K562 (cell line): Measurements from ENCODE around the gene SEC16A. TPM values are rescaled to one million over a fixed set of nuclear protein-coding genes. Genes with fewer than 3 reads are reported as not detected.
A peak's percentile ranks its signal among the peaks of the same experiment; 100 is the strongest.

Experiments used
- ATAC-seq: fragments of 200-7000 bp; cut with Tn5 transposase; 3 replicates; pipeline ENCODE4 v1.9.1; 2020; ENCODE audit warnings: moderate library complexity
- BruUV-seq: library from RNA; stranded (reverse); fragments of 400-500 nt; replicated peaks from 2 replicates; lab custom pipeline; 2021; lab: Mats Ljungman, UMichigan
- CTCF ChIA-PET: fragments of 300-600 bp; formaldehyde crosslinking; extraction: SDS; loops from one replicate; lab custom pipeline; 2021; ENCODE audit warnings: low intra/inter-chr PET ratio; lab: Yijun Ruan, JAX
- POLR2A ChIA-PET: fragments of 300-600, 350-650 bp; sonication (Branson Sonifier 250); formaldehyde crosslinking; extraction: SDS; loops from one replicate; lab custom pipeline; 2021; ENCODE audit warnings: antibody characterized with exemption, inconsistent platforms; lab: Yijun Ruan, JAX
- DNase-seq, 4 experiments: peaks; one replicate each; pipeline versions ENCODE4 v3.0.0 to v3.0.0-alpha.2; 2011 to 2018; ENCODE audit warnings: low spot score in 3 of 4, mixed read lengths in 3 of 4; ENCODE audit errors: extremely low read depth in 1 of 4
- FAIRE-seq: peaks from 2 replicates; lab custom pipeline; 2011; peaks lifted over from hg19 to GRCh38; lab: Jason Lieb, UNC
- H2AFZ ChIP-seq: 2 replicates; pipeline ENCODE4 v1.6.0; 2011; ENCODE audit warnings: low read depth, low read length, control low read depth, inconsistent platforms
- H3K27ac ChIP-seq: fragments of 200-600 bp; 3 replicates; pipeline ENCODE4 v1.8.0; 2011; ENCODE audit warnings: low read depth, mild to moderate bottlenecking, control low read depth, inconsistent platforms, low read length, moderate library complexity, mixed read lengths; ENCODE audit errors: extremely low read depth
- H3K27me3 ChIP-seq, 2 experiments: fragments of 300-600 bp in 1 of 2; 2 replicates in 1 of 2; 3 replicates in 1 of 2; pipeline versions ENCODE4 v1.6.0 to v1.8.0; 2011; ENCODE audit warnings: inconsistent platforms in 2 of 2, low read length in 2 of 2, mild to moderate bottlenecking in 1 of 2, mixed read lengths in 1 of 2, moderate library complexity in 1 of 2; ENCODE audit not compliant: control insufficient read depth in 2 of 2, insufficient read depth in 2 of 2
- H3K36me3 ChIP-seq: fragments of 300-600 bp; 3 replicates; pipeline ENCODE4 v1.8.0; 2011; ENCODE audit warnings: mild to moderate bottlenecking, low read length, inconsistent platforms; ENCODE audit not compliant: control insufficient read depth, insufficient read depth
- H3K4me1 ChIP-seq, 2 experiments: fragments of 200-600 bp in 1 of 2; replicated peaks in 1 of 2; 2 replicates in 1 of 2; 3 replicates in 1 of 2; pipeline versions ENCODE4 v1.5.1 to v1.8.0; 2011; ENCODE audit warnings: inconsistent platforms in 2 of 2, low read length in 2 of 2, mild to moderate bottlenecking in 1 of 2, mixed read lengths in 1 of 2, moderate library complexity in 1 of 2; ENCODE audit not compliant: control insufficient read depth in 2 of 2, insufficient read depth in 2 of 2
- H3K4me2 ChIP-seq: 2 replicates; pipeline ENCODE4 v1.6.1; 2011; ENCODE audit warnings: low read length, control low read depth, inconsistent platforms, mixed read lengths; ENCODE audit not compliant: insufficient read depth
- H3K4me3 ChIP-seq: fragments of 200-600 bp; sonication (generic), shearing (Covaris generic); 2 replicates; pipeline ENCODE4 v1.5.1; 2016; ENCODE audit warnings: control low read depth, inconsistent platforms
- H3K79me2 ChIP-seq: fragments of 200-600 bp; 3 replicates; pipeline ENCODE4 v1.8.0; 2011; ENCODE audit warnings: low read length, inconsistent platforms; ENCODE audit not compliant: control insufficient read depth, insufficient read depth
- H3K9ac ChIP-seq, 2 experiments: 2 replicates each; pipeline versions ENCODE4 v1.6.0 to v1.6.1; 2011; ENCODE audit warnings: low read depth in 2 of 2, low read length in 2 of 2, control low read depth in 1 of 2, inconsistent platforms in 1 of 2, mild to moderate bottlenecking in 1 of 2, mixed read lengths in 1 of 2; ENCODE audit not compliant: insufficient read depth in 1 of 2
- H3K9me1 ChIP-seq: one replicate; pipeline ENCODE4 v1.6.0; 2011; ENCODE audit warnings: inconsistent platforms, mild to moderate bottlenecking, low read length, moderate library complexity; ENCODE audit not compliant: control insufficient read depth, insufficient read depth
- H3K9me3 ChIP-seq: replicated peaks from 2 replicates; pipeline ENCODE4 v1.5.1; 2011; ENCODE audit warnings: low read depth, low read length, inconsistent platforms; ENCODE audit not compliant: control insufficient read depth, insufficient read depth
- H4K20me1 ChIP-seq: replicated peaks from 2 replicates; pipeline ENCODE4 v1.6.1; 2011; ENCODE audit warnings: low read length, inconsistent platforms, mixed read lengths; ENCODE audit not compliant: control insufficient read depth, insufficient read depth
- BHLHE40 ChIP-seq: IDR thresholded peaks from 2 replicates; pipeline ENCODE4 v1.6.1; 2011; ENCODE audit warnings: low read length, improper control_type of control experiment
- GMEB1 ChIP-seq: fragments of 250-450 bp; sonication (Bioruptor Pico); IDR thresholded peaks from 2 replicates; pipeline ENCODE4 v1.4.0; 2020; ENCODE audit warnings: mild to moderate bottlenecking
- MECOM ChIP-seq: fragments of 250-450 bp; sonication (Bioruptor Pico); IDR thresholded peaks from 2 replicates; pipeline ENCODE4 v1.8.0; 2022; ENCODE audit warnings: inconsistent platforms
- MIER1 ChIP-seq: fragments of 450-650 bp; IDR thresholded peaks from 2 replicates; pipeline ENCODE4 v1.6.1; 2016; ENCODE audit warnings: antibody characterized with exemption, mild to moderate bottlenecking, low read depth
- NRF1 ChIP-seq, 2 experiments: fragments of 450-650 bp; IDR thresholded peaks in 1 of 2; conservative IDR thresholded peaks in 1 of 2; 2 replicates each; pipeline ENCODE4 v1.6.1; 2014; ENCODE audit warnings: mild to moderate bottlenecking in 2 of 2
- RCOR1 ChIP-seq, 2 experiments: IDR thresholded peaks; 2 replicates each; pipeline ENCODE4 v1.6.1; 2012; ENCODE audit warnings: low read depth in 2 of 2, low read length in 2 of 2, borderline replicate concordance in 1 of 2, improper control_type of control experiment in 1 of 2
- TCF3 ChIP-seq: sonication (generic); formaldehyde crosslinking; IDR thresholded peaks from 2 replicates; pipeline ENCODE4 v1.4.0; 2020; ENCODE audit warnings: mild to moderate bottlenecking, missing genetic modification reagents
- TEAD1 ChIP-seq, 2 experiments: fragments of 450-650 bp in 1 of 2; sonication (generic) in 1 of 2; formaldehyde crosslinking; IDR thresholded peaks; 2 replicates each; pipeline versions ENCODE4 v1.4.0 to v1.8.0; 2020 to 2022; ENCODE audit warnings: mild to moderate bottlenecking in 2 of 2, missing genetic modification reagents in 1 of 2
- XRCC4 ChIP-seq: IDR thresholded peaks from one replicate; pipeline ENCODE4 v1.6.1; 2011; ENCODE audit not compliant: insufficient read depth, insufficient read length; ENCODE audit errors: extremely low read depth
- WGBS: fragments of 100-300 bp; shearing (Covaris generic); methylation state at CpG from one replicate; pipeline ENCODE4 v1.1.6; 2016; ENCODE audit warnings: low coverage, mixed read lengths; ENCODE audit not compliant: insufficient coverage; ENCODE audit errors: missing lambda C conversion rate; 5-methylcytosine and 5-hydroxymethylcytosine counted together
- in situ Hi-C: fragments of 300-500 bp; cut with MboI; formaldehyde crosslinking; loops from 4 replicates; pipeline ENCODE4 v1.15.0; 2018; ENCODE audit warnings: inconsistent platforms, mixed read lengths
- intact Hi-C: fragments of 100-400 bp; cut with micrococcal nuclease; formaldehyde crosslinking; loops from 2 replicates; pipeline ENCODE4 v1.14.2; 2022
- polyA plus RNA-seq, 8 experiments: library from polyadenylated mRNA; depleted of rRNA in 4 of 8; stranded (reverse) in 5 of 8; unstranded in 3 of 8; fragments of >200 nt; fragmentation: Nextera tagmentation in 2 of 8; fragmentation: Illumina TruSeq in 1 of 8; extraction: Ambion mirVana in 2 of 8; extraction: Trizol in 1 of 8; gene quantifications; 2 replicates each; pipeline versions ENCODE4 v1.2.1 to v1.2.3, GENCODE V29; 2011 to 2014; ENCODE audit warnings: inconsistent platforms in 1 of 8, missing spikeins in 1 of 8
- total RNA-seq, 7 experiments: library from RNA; depleted of rRNA in 6 of 7; stranded (reverse); fragments of >200 nt in 6 of 7; fragmentation: Illumina TruSeq in 2 of 7; extraction: Trizol in 2 of 7; gene quantifications; 2 replicates each; pipeline versions ENCODE4 v1.2.1 to v1.2.3, GENCODE V29; 2011 to 2021; ENCODE audit warnings: low replicate concordance in 1 of 7
- TF ChIP-seq, protein P1 (sequence below): sonication (generic); formaldehyde crosslinking; IDR thresholded peaks from 2 replicates; pipeline ENCODE4 v1.8.0; 2022; ENCODE audit warnings: missing genetic modification reagents, mild to moderate bottlenecking, moderate library complexity, borderline replicate concordance
- TF ChIP-seq, protein P2 (sequence below), 2 experiments: fragments of 200-800 bp in 1 of 2; sonication (Bioruptor generic) in 1 of 2; sonication (generic) in 1 of 2; formaldehyde crosslinking in 1 of 2; IDR thresholded peaks in 1 of 2; conservative IDR thresholded peaks in 1 of 2; 2 replicates each; pipeline versions ENCODE4 v1.5.0 to v1.6.1; 2016 to 2020; ENCODE audit warnings: missing compliant biosample characterization in 1 of 2, missing genetic modification characterization in 1 of 2, missing genetic modification reagents in 1 of 2

Gene SEC16A
- total and polyA plus RNA-seq, 9 of the 15 experiments (the other 6 are each of a cell fraction or from before 2014, with no cell fraction given), result 8.3 to 62.8 (median 14.0) TPM

GRCh38 chr9:136400038-136400834 is 82.6 kb downstream of the SEC16A start, which contains the start of gene SNAPC4 (continued):
- peak; percentile 68 for TF ChIP-seq GMEB1 (CRISPR knock-in tag)
- no peak for TF ChIP-seq XRCC4
- TF ChIP-seq MIER1, result no peak

DNA sequence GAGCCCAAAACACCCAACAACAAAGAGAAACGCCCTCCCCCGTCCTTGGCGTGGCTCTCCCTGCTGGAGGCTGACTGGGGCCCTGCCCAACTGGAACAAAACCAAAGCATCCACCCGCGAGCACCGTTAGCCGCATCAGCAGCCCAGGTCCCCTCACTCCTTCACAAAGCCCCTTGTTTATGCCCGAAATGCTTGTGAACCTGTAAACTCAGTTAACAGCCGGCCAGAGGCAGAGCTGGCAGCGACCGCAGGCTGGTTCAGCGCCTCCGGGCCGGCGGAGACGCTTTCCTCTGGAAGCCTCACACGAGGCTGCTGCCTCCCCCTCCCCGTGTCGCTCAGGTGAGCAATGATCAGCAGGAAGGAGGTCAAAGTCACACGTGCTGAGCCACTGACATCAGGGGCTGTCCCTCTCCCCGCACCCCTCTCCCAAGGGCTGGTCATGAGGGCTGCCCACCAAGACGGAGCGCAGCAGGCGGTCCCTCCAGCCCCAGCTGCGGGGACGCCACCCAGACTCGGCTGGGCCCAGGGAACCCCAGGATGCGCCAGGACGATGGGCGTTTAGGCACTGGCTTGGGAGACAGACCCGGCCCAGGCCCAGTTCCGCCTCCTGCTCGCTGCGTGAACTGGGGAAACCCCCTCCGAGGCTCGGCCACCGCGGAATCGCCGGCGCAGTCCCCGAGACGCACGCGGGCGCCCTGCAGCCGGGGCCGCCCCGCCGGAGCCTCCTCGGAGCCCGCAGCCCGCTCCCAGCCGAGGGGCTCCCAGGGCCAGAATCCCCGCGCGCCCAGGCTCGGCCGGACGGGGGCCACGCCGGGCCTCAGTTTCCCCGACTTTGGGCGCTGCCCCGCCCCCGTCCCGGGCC is 83.4 kb downstream of the SEC16A start:
- WGBS, result under 1% methylated on average over 46 of the region's 67 CpGs
- Histone ChIP-seq H3K4me3 (peak overlapping the region; percentile 98), H3K27me3 (no peaks in the 10 kb centered on the region), H3K79me2 (peaks cover 28% of the 10 kb centered on the region), H4K20me1 (no peaks in the 10 kb centered on the region; the same call in 1 of the 2 replicates), H3K4me2 (peak overlapping the region; percentile 97), H2AFZ (peak overlapping the region; percentile 44; the same call in 1 of the 2 replicates), H3K9me3 (no peaks in the 10 kb centered on the region), H3K27ac (peak overlapping the region; percentile 69), H3K4me1 (peaks cover 7 to 43% of the 10 kb centered on the region in 2 experiments; a peak in 4 of 5 replicates), H3K9ac (peak overlapping the region; percentile 78 to 98), H3K36me3 (peaks cover 72% of the 10 kb centered on the region), H3K9me1 (no peaks in the 10 kb centered on the region)
- intact Hi-C loops, result loop anchor here (1.0 to 2.0 kb wide), 3 partner anchors 34 to 61 kb away; no protein-coding TSS in a partner anchor
- ChIA-PET CTCF (interaction anchor here (0.8 to 1.9 kb wide), 6 partner anchors 36 to 232 kb away, joined by 3 to 10 read pairs (median 5); partner anchors contain the start of gene DNLZ), POLR2A (interaction anchor here (0.6 to 1.0 kb wide), 4 partner anchors 27 to 469 kb away, joined by 3 to 4 read pairs (median 4); partner anchors contain the start of gene DNLZ)
- DNase-seq, result peak in 2 of 4 experiments; percentile 36 to 43
- no peak for FAIRE-seq
- no TSS peak for BruUV-seq
- ATAC-seq, result peak; percentile 16
- in situ Hi-C loops, result no loop called here
- TF ChIP-seq RCOR1 (IDR thresholded peaks at IDR 0.05; ENCODE audit: borderline replicate concordance in 1 of 2, low read depth in 2 of 2, low read length in 2 of 2) (no peak), BHLHE40 (peak; percentile 5; the same call in 1 of the 2 replicates), TCF3 (CRISPR knock-in tag) (no peak), TEAD1 (CRISPR knock-in tag; IDR thresholded peaks at IDR 0.05) (peak in 1 of 2 experiments; percentile 65; a peak in 1 of 4 replicates), MECOM (CRISPR knock-in tag) (no peak), NRF1 (conservative IDR thresholded peaks at IDR 0.05 in 1 of 2, IDR thresholded peaks at IDR 0.05 in 1 of 2) (peak in 1 of 2 experiments; percentile 5; a peak in 1 of 4 replicates)
- TF ChIP-seq, protein P1, sequence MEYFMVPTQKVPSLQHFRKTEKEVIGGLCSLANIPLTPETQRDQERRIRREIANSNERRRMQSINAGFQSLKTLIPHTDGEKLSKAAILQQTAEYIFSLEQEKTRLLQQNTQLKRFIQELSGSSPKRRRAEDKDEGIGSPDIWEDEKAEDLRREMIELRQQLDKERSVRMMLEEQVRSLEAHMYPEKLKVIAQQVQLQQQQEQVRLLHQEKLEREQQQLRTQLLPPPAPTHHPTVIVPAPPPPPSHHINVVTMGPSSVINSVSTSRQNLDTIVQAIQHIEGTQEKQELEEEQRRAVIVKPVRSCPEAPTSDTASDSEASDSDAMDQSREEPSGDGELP (CRISPR knock-in tag), result peak; percentile 44; the same call in 1 of the 2 replicates
- TF ChIP-seq, protein P2, sequence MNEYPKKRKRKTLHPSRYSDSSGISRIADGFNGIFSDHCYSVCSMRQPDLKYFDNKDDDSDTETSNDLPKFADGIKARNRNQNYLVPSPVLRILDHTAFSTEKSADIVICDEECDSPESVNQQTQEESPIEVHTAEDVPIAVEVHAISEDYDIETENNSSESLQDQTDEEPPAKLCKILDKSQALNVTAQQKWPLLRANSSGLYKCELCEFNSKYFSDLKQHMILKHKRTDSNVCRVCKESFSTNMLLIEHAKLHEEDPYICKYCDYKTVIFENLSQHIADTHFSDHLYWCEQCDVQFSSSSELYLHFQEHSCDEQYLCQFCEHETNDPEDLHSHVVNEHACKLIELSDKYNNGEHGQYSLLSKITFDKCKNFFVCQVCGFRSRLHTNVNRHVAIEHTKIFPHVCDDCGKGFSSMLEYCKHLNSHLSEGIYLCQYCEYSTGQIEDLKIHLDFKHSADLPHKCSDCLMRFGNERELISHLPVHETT (CRISPR knock-in tag; conservative IDR thresholded peaks at IDR 0.05 in 1 of 2, IDR thresholded peaks at IDR 0.05 in 1 of 2), result 0 out of 4 replicates have a peak, but pooled peaks of 1 of the 2 experiments have one; percentile 42
